ENCODE measurements around the gene RABGAP1L.

- TF ChIP-seq CTCF (IDR thresholded peaks at IDR 0.05) (no peak), EP300 (IDR thresholded peaks at IDR 0.05) (no peak), POLR2A (IDR thresholded peaks at IDR 0.05; ENCODE audit: low read depth) (no peak)
Observed at GRCh38 chr1:174748586-174748985, 589.3 kb downstream of the RABGAP1L start.
